Lung (tissue), 12 donors: ENCODE measurements around the gene ALPL. TPM values are rescaled to one million over a fixed set of nuclear protein-coding genes. Genes with fewer than 3 reads are reported as not detected.

Experiments used
- ATAC-seq: fragments of 200-7000 bp; cut with Tn5 transposase; one replicate; pipeline ENCODE4 v1.9.1; 2020; ENCODE audit warnings: moderate number of reproducible peaks; ENCODE audit not compliant: insufficient read depth, low FRiP score
- DNase-seq, 3 donors: peaks; one replicate each; pipeline ENCODE4 v3.0.0-alpha.2; 2013 to 2017
- H3K27ac ChIP-seq, 2 donors: one replicate each; pipeline ENCODE4 v1.5.1; 2013; ENCODE audit warnings: mild to moderate bottlenecking in 2 of 2, moderate library complexity in 2 of 2, control low read depth in 1 of 2, inconsistent platforms in 1 of 2, low read depth in 1 of 2, low read length in 1 of 2
- H3K27me3 ChIP-seq, 3 donors: one replicate each; pipeline ENCODE4 v1.5.1; 2013; ENCODE audit warnings: low read length in 2 of 3; ENCODE audit not compliant: control insufficient read depth in 3 of 3, insufficient read depth in 3 of 3
- H3K36me3 ChIP-seq, 4 donors: one replicate each; pipeline ENCODE4 v1.5.1; 2013; ENCODE audit warnings: low read length in 4 of 4, mild to moderate bottlenecking in 1 of 4, moderate library complexity in 1 of 4; ENCODE audit not compliant: control insufficient read depth in 4 of 4, insufficient read depth in 4 of 4
- H3K4me1 ChIP-seq, 5 donors: one replicate each; pipeline ENCODE4 v1.5.1; 2013; ENCODE audit warnings: low read length in 5 of 5, mild to moderate bottlenecking in 2 of 5, moderate library complexity in 1 of 5; ENCODE audit not compliant: control insufficient read depth in 5 of 5, insufficient read depth in 5 of 5
- H3K4me3 ChIP-seq: one replicate; pipeline ENCODE4 v1.5.1; 2013; ENCODE audit warnings: mild to moderate bottlenecking, control low read depth, moderate library complexity
- H3K9ac ChIP-seq, 2 donors: one replicate each; pipeline ENCODE4 v1.5.1; 2013; ENCODE audit warnings: low read length in 2 of 2, control low read depth in 1 of 2; ENCODE audit not compliant: insufficient read depth in 1 of 2
- H3K9me3 ChIP-seq, 4 donors: one replicate each; pipeline ENCODE4 v1.5.1; 2013; ENCODE audit warnings: low read length in 3 of 4, mild to moderate bottlenecking in 1 of 4, moderate library complexity in 1 of 4; ENCODE audit not compliant: control insufficient read depth in 4 of 4, insufficient read depth in 3 of 4
- CTCF ChIP-seq: IDR thresholded peaks from 2 replicates; pipeline ENCODE4 v1.5.1; 2012; ENCODE audit warnings: mild to moderate bottlenecking; ENCODE audit errors: control extremely low read depth, extremely low read depth
- whole genome bisulfite sequencing, 2 donors: extraction: QIAGEN DNeasy Blood & Tissue Kit; methylation state at CpG; one replicate each; pipeline ENCODE4 v1.1.7; 2013; 5-methylcytosine and 5-hydroxymethylcytosine counted together
- polyA plus RNA-seq, 2 donors: library from polyadenylated mRNA; stranded (reverse); fragments of 200-250 nt; gene quantifications; one replicate each; pipeline ENCODE4 v1.2.1, GENCODE V29; 2013
- total RNA-seq, 2 donors: library from RNA; depleted of rRNA in 1 of 2; stranded (reverse); fragments of >200 nt in 1 of 2; gene quantifications; one replicate each; pipeline ENCODE4 v1.2.1, GENCODE V29; 2014 to 2021
- donor health status: control.
- donor health status: control.
- donor health status: Bipolar disorder and iron deficiency.
- donor health status: healthy.
- donor health status: DM: yes; HTN: yes; CAD: no.

The ALPL gene
- total and polyA plus RNA-seq, 4 donors = 38.6 to 242 (median 230) TPM

GRCh38 chr1:21550866-21551475 is 41.7 kb downstream of the ALPL start:
- WGBS, 2 donors = 77 to 84% methylated on average over 12 of the region's 12 CpGs
- no peak overlapping the region for H3K4me3 ChIP-seq

GRCh38 chr1:21552715-21553114 is 43.5 kb downstream of the ALPL start:
- Histone ChIP-seq H3K36me3 (peaks cover 0 to 2% (median 0%) of the 10 kb centered on the region in 4 donors), H3K9ac (no peak overlapping the region), H3K27ac (peak overlapping the region in 1 of 2 donors; percentile 66), H3K27me3 (peaks cover 0 to 5% (median 0%) of the 10 kb centered on the region in 3 donors), H3K9me3 (peaks cover 0 to 2% (median 0%) of the 10 kb centered on the region in 4 donors), H3K4me3 (no peak overlapping the region), H3K4me1 (peaks cover 0 to 6% (median 0%) of the 10 kb centered on the region in 5 donors)
- peak in 2 of 3 donors; percentile 12 to 33 for DNase-seq
- no peak for TF ChIP-seq CTCF
- no peak for ATAC-seq
- 10 to 24% methylated on average over 1 of the region's 1 CpG for WGBS, 2 donors

More at GRCh38 chr1:21550866-21551475, 41.7 kb downstream of the ALPL start:
- Histone ChIP-seq H3K9ac (no peak overlapping the region), H3K9me3 (peaks cover 0 to 2% (median 0%) of the 10 kb centered on the region in 4 donors), H3K36me3 (peaks cover 0 to 2% (median 0%) of the 10 kb centered on the region in 4 donors), H3K27ac (no peak overlapping the region), H3K27me3 (peaks cover 0 to 5% (median 0%) of the 10 kb centered on the region in 3 donors), H3K4me1 (peaks cover 0 to 6% (median 0%) of the 10 kb centered on the region in 5 donors)
- ATAC-seq (no peak), DNase-seq (no peak)
- no peak for TF ChIP-seq CTCF

GRCh38 chr1:21553116-21553926 is 44.1 kb downstream of the ALPL start:
- ATAC-seq (no peak), DNase-seq (peak; percentile 27 to 42 (median 31))
- 36 to 54% methylated on average over 8 of the region's 8 CpGs for WGBS, 2 donors
- peak overlapping the region in 1 of 2 donors; percentile 53 for H3K27ac ChIP-seq
- no peak for TF ChIP-seq CTCF
- peaks cover 0 to 2% (median 0%) of the 10 kb centered on the region in 4 donors for H3K36me3 ChIP-seq
- no peak overlapping the region for H3K4me3 ChIP-seq
- peaks cover 0 to 2% (median 0%) of the 10 kb centered on the region in 4 donors for H3K9me3 ChIP-seq
- H3K27me3 ChIP-seq = peaks cover 0 to 5% (median 0%) of the 10 kb centered on the region in 3 donors
- H3K4me1 ChIP-seq = peaks cover 0 to 6% (median 0%) of the 10 kb centered on the region in 5 donors
- no peak overlapping the region for H3K9ac ChIP-seq
